ENCODE results near the gene PARP8.

Gene PARP8

DNA sequence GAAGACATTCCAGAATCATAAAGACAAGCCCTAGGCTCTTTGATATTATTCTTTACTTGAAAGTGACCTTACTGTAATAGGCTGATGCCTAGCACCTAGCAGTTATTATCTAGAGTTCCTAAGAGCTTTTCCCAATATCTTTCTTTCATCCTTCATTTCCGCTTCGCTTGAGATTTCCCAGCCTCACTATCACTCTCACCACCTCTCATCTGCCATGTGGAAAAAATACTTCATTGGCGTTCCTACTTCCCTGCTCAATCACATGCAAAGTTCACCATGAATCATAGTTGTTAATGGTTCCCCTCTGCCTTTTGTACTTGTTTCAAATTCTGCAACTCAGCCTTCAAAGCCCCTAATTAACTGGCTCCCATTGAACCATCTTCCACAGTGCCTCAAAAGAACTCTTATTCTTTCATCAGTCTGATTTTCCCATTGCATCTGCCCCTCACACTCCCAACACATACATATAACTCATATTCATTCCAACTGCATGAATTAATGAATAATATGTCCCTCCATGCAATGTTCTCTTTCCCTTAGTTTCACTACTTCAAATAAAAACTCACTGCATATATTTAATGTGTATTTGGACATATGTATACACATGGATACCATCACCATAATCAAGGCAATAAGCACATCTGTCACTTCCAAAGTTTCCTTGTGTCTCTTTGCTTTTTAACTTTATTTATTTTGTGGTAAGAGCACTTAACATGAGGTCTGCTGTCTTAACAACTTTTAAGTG lies 221.6 kb downstream of the PARP8 start:
- H3K27me3 ChIP-seq (replicated peaks; ENCODE audit: control insufficient read depth, insufficient read depth, low read length): no peaks in the 10 kb centered on the region
- TF ChIP-seq, protein P1, sequence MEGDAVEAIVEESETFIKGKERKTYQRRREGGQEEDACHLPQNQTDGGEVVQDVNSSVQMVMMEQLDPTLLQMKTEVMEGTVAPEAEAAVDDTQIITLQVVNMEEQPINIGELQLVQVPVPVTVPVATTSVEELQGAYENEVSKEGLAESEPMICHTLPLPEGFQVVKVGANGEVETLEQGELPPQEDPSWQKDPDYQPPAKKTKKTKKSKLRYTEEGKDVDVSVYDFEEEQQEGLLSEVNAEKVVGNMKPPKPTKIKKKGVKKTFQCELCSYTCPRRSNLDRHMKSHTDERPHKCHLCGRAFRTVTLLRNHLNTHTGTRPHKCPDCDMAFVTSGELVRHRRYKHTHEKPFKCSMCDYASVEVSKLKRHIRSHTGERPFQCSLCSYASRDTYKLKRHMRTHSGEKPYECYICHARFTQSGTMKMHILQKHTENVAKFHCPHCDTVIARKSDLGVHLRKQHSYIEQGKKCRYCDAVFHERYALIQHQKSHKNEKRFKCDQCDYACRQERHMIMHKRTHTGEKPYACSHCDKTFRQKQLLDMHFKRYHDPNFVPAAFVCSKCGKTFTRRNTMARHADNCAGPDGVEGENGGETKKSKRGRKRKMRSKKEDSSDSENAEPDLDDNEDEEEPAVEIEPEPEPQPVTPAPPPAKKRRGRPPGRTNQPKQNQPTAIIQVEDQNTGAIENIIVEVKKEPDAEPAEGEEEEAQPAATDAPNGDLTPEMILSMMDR (IDR thresholded peaks at IDR 0.05; ENCODE audit: insufficient read depth, low read length, poor library complexity, severe bottlenecking): no peak
- H3K4me3 ChIP-seq (replicated peaks; ENCODE audit: low read depth, low read length): no peak overlapping the region
- H3K36me3 ChIP-seq (ENCODE audit: control insufficient read depth, insufficient read depth, low read length): no peaks in the 10 kb centered on the region
- DNase-seq (ENCODE audit: extremely low read depth, insufficient read length): no peak

DNA sequence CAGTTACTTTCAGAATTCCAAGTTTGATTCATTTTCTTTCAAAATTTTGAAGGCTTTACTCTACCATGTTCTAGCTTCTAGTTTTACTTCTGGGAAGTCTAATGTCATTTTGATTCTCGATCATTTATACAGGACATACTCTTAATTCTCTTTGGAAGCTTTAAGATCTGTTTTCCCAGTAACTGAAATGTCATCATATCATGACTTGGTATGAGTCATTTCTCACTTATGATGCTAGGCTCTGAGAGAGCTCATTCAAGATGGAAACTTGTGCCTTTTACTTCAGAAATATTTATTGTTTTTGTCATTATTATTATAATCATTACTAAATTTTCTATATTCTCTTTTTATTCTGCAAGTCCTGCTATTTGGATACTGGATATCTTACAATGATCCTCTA lies 222.3 kb downstream of the PARP8 start:
- H3K27me3 ChIP-seq (replicated peaks; ENCODE audit: control insufficient read depth, insufficient read depth, low read length): no peaks in the 10 kb centered on the region

DNA sequence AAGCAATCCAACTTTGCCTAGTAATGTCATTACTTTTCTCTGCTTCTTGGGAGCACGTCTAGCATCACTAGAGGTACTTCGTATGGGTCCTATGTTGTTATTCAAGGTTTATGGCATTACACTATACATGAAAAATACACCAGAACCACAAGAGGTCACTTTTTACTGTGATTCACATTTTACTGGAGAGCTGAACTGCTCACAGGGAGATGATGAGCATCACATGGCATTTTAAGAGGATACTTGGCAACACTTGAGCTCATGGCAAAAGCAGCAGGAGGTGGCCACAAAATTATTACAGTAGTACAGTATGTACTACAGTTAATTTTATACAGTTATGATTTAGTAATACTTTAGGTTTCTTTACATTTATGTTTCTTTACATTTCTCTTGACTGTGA lies 223.4 kb downstream of the PARP8 start:
- Histone ChIP-seq H3K27me3 (replicated peaks; ENCODE audit: control insufficient read depth, insufficient read depth, low read length) (no peaks in the 10 kb centered on the region), H3K4me3 (replicated peaks; ENCODE audit: low read depth, low read length) (no peak overlapping the region), H3K36me3 (ENCODE audit: control insufficient read depth, insufficient read depth, low read length) (no peaks in the 10 kb centered on the region)
- TF ChIP-seq, protein P1 (IDR thresholded peaks at IDR 0.05; ENCODE audit: insufficient read depth, low read length, poor library complexity, severe bottlenecking): no peak
- DNase-seq (ENCODE audit: extremely low read depth, insufficient read length): no peak

More for the DNA sequence above, 222.3 kb downstream of the PARP8 start:
- no peak for DNase-seq (ENCODE audit: extremely low read depth, insufficient read length)
- Histone ChIP-seq H3K36me3 (ENCODE audit: control insufficient read depth, insufficient read depth, low read length) (no peaks in the 10 kb centered on the region), H3K4me3 (replicated peaks; ENCODE audit: low read depth, low read length) (no peak overlapping the region)
- TF ChIP-seq, protein P1 (IDR thresholded peaks at IDR 0.05; ENCODE audit: insufficient read depth, low read length, poor library complexity, severe bottlenecking): no peak

Data from GM06990 (cell line).